Mesendoderm (in vitro differentiated cells): ENCODE data around the gene CENPX.
A peak's percentile ranks its signal among the peaks of the same experiment; 100 is the strongest.

Experiments
- DNase-seq: peaks from one replicate; pipeline ENCODE4 v3.0.0; 2013
- H2AK5ac ChIP-seq: 2 replicates; pipeline ENCODE4 v1.6.1; 2013; ENCODE audit warnings: low read length, inconsistent platforms
- H2BK120ac ChIP-seq: 2 replicates; pipeline ENCODE4 v1.6.1; 2013; ENCODE audit warnings: low read depth, mild to moderate bottlenecking, low read length, moderate library complexity, mixed read lengths
- H2BK15ac ChIP-seq: replicated peaks from 2 replicates; pipeline ENCODE4 v1.6.1; 2013; ENCODE audit warnings: low read depth, mild to moderate bottlenecking, moderate library complexity
- H2BK5ac ChIP-seq: 2 replicates; pipeline ENCODE4 v1.6.1; 2013; ENCODE audit warnings: low read length, inconsistent platforms
- H3K18ac ChIP-seq: 2 replicates; pipeline ENCODE4 v1.6.1; 2013; ENCODE audit warnings: mild to moderate bottlenecking, low read length, mixed read lengths
- H3K23ac ChIP-seq: one replicate; pipeline ENCODE4 v1.6.1; 2013; ENCODE audit warnings: low read length
- H3K27ac ChIP-seq: 2 replicates; pipeline ENCODE4 v1.5.1; 2013; ENCODE audit warnings: low read depth, mild to moderate bottlenecking, inconsistent platforms, low read length, moderate library complexity
- H3K27me3 ChIP-seq: 2 replicates; pipeline ENCODE4 v1.6.1; 2013; ENCODE audit warnings: low read length, control low read depth, mild to moderate bottlenecking, inconsistent platforms; ENCODE audit not compliant: insufficient read depth, poor library complexity
- H3K36me3 ChIP-seq: 2 replicates; pipeline ENCODE4 v1.6.1; 2013; ENCODE audit warnings: low read length, inconsistent platforms; ENCODE audit not compliant: control insufficient read depth, insufficient read depth
- H3K4ac ChIP-seq: one replicate; pipeline ENCODE4 v1.6.1; 2013; ENCODE audit warnings: low read depth, mild to moderate bottlenecking, low read length, moderate library complexity
- H3K4me1 ChIP-seq: 2 replicates; pipeline ENCODE4 v1.6.1; 2013; ENCODE audit warnings: low read depth, low read length, inconsistent platforms; ENCODE audit not compliant: control insufficient read depth
- H3K4me2 ChIP-seq: 2 replicates; pipeline ENCODE4 v1.6.1; 2013; ENCODE audit warnings: low read length
- H3K4me3 ChIP-seq: 2 replicates; pipeline ENCODE4 v1.5.1; 2013; ENCODE audit warnings: mild to moderate bottlenecking, low read length
- H3K56ac ChIP-seq: one replicate; pipeline ENCODE4 v1.6.1; 2013; ENCODE audit warnings: low read length
- H3K79me1 ChIP-seq: 2 replicates; pipeline ENCODE4 v1.6.1; 2013; ENCODE audit warnings: low read length, inconsistent platforms
- H3K79me2 ChIP-seq: 2 replicates; pipeline ENCODE4 v1.6.1; 2013; ENCODE audit warnings: mild to moderate bottlenecking, low read length; ENCODE audit not compliant: control insufficient read depth, insufficient read depth
- H3K9ac ChIP-seq: 2 replicates; pipeline ENCODE4 v1.6.1; 2013; ENCODE audit warnings: low read length, inconsistent platforms
- H4K5ac ChIP-seq: one replicate; pipeline ENCODE4 v1.6.1; 2013; ENCODE audit warnings: low read length
- H4K8ac ChIP-seq: one replicate; pipeline ENCODE4 v1.6.1; 2013; ENCODE audit warnings: low read depth, mild to moderate bottlenecking, control low read depth, low read length, moderate library complexity
- WGBS: extraction: QIAGEN DNeasy Blood & Tissue Kit; methylation state at CpG from one replicate; pipeline ENCODE4 v1.1.7; 2013; ENCODE audit warnings: low lambda C conversion rate, missing lambda C conversion rate; ENCODE audit not compliant: insufficient coverage; ENCODE audit errors: extremely low coverage; 5-methylcytosine and 5-hydroxymethylcytosine counted together

Gene CENPX

DNA sequence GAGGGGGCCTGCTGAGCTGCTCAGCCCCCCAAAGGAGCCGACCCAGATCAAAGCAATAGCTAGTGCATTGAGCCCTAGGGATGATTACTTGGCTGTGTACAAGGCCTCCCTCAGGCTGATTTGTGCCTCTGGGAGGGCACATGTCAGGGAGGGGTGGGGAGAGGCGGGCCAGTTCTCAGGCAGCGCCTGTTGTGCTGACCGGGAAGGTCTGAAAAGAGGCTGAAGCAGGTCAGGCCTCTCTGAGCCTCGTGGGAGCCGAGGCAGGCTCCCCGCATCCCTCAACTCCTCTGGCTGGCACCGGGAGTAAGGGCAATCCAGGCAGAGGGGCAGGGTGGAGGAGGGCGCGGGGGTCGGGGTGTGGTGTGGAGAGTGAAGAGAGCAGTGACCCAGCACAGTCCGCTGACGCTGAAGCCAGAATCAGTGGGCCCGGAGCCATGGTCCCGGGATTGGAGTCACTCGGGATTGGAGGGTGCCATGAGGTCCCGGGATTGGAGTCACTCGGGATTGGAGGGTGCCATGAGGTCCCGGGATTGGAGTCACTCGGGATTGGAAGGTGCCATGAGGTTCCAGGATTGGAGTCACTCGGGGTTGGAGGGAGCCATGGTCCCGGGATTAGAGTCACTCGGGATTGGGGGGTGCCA lies 11.8 kb upstream of the CENPX start:
- H3K79me1 ChIP-seq: no peaks in the 10 kb centered on the region
- no peak overlapping the region for H2AK5ac ChIP-seq
- no peak overlapping the region for H3K4me3 ChIP-seq
- H2BK15ac ChIP-seq: no peak overlapping the region
- no peaks in the 10 kb centered on the region for H3K4me1 ChIP-seq
- no peak overlapping the region for H4K5ac ChIP-seq
- WGBS: no CpG with 5 or more reads among the region's 23 CpGs
- H3K23ac ChIP-seq: no peak overlapping the region
- no peak overlapping the region for H4K8ac ChIP-seq
- no peak overlapping the region for H3K18ac ChIP-seq
- no peak overlapping the region for H3K27ac ChIP-seq
- H3K4ac ChIP-seq: no peak overlapping the region
- H3K9ac ChIP-seq: peak overlapping the region; percentile 35
- no peaks in the 10 kb centered on the region for H3K79me2 ChIP-seq
- peak; percentile 42 for DNase-seq
- no peak overlapping the region for H2BK120ac ChIP-seq
- peak overlapping the region; percentile 65 for H3K56ac ChIP-seq
- H2BK5ac ChIP-seq: no peak overlapping the region
- H3K36me3 ChIP-seq: no peaks in the 10 kb centered on the region
- no peaks in the 10 kb centered on the region for H3K27me3 ChIP-seq
- no peak overlapping the region for H3K4me2 ChIP-seq

DNA sequence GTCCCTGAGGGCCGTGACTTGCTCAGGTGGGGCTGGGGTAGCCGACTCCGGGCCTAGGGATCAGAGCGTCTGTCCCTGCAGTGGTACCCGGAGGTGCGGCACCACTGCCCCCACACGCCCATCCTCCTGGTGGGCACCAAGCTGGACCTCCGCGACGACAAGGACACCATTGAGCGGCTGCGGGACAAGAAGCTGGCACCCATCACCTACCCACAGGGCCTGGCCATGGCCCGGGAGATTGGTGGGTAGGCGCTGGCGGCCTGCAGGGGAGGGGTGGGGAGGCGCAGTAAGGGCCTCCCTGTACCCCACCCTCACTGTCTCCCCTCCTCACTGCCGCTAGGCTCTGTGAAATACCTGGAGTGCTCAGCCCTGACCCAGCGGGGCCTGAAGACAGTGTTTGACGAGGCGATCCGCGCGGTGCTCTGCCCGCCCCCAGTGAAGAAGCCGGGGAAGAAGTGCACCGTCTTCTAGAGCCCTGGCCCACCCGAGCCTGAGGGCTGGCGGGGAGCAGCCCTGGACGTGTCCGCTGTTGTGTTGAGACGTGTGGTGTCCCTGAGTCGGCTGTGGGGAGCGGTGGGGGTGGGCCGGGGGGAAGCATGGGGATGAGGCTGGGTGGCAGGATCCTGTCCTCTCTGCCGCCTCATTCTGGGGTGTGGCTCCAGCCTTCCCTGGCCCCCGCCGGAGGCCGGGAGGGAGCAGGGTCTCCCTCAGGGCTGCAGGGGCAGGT lies 10.8 kb upstream of the CENPX start:
- Histone ChIP-seq H3K79me1 (no peaks in the 10 kb centered on the region), H3K23ac (no peak overlapping the region), H3K36me3 (no peaks in the 10 kb centered on the region), H3K4me2 (no peak overlapping the region), H3K9ac (no peak overlapping the region), H3K18ac (no peak overlapping the region), H2BK15ac (no peak overlapping the region), H3K79me2 (no peaks in the 10 kb centered on the region), H4K5ac (no peak overlapping the region), H3K4me1 (no peaks in the 10 kb centered on the region), H4K8ac (no peak overlapping the region), H3K27me3 (no peaks in the 10 kb centered on the region), H2BK5ac (no peak overlapping the region), H2BK120ac (no peak overlapping the region), H3K27ac (no peak overlapping the region), H3K4me3 (no peak overlapping the region), H2AK5ac (no peak overlapping the region), H3K56ac (no peak overlapping the region), H3K4ac (no peak overlapping the region)
- no CpG with 5 or more reads among the region's 38 CpGs for WGBS
- no peak for DNase-seq

DNA sequence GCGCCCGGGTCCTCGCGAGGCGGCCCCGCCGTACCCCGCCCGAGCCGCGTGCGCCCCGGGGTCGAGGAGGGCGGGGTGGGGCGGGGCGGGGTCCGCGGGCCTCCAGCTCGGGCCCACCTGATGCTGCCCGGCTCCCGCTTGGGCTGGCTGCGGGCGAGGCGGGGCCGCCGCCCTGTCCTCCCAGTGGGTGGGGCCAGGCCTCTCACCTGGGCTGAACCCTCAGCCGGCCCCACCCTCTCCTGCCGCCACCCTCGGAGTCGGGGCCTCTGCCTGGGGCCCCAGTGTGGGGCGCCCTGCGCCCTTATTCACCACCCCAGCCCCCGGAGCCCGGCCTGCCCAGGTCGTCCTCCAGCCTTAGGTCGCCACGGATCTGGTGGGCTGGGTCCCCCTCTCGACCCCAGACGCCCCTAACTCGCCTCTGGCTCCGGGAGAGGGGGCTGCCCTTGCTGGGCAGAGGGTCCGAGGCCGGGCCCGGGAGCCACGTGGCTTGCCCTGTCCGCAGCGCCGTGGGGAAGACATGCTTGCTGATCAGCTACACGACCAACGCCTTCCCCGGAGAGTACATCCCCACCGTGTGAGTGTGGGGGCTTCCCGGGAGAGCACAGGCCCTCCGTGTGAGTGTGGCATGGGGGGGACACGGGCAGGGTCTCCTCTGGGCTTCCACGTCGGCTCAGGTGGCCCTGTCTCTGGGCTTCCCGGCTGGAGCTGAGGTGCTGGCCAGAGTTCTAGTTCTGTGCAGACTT lies 9.4 kb upstream of the CENPX start:
- H3K9ac ChIP-seq: peak overlapping the region; percentile 92
- no peak overlapping the region for H3K4ac ChIP-seq
- H3K4me3 ChIP-seq: peak overlapping the region; percentile 60
- peak overlapping the region; percentile 70 for H3K4me2 ChIP-seq
- H3K79me1 ChIP-seq: no peaks in the 10 kb centered on the region
- H2BK5ac ChIP-seq: no peak overlapping the region
- DNase-seq: peak; percentile 53
- no peaks in the 10 kb centered on the region for H3K27me3 ChIP-seq
- peak overlapping the region; percentile 97 for H3K23ac ChIP-seq
- H3K56ac ChIP-seq: peak overlapping the region; percentile 96
- no peaks in the 10 kb centered on the region for H3K4me1 ChIP-seq
- H4K5ac ChIP-seq: no peak overlapping the region
- peak overlapping the region; percentile 11 for H2AK5ac ChIP-seq
- no peaks in the 10 kb centered on the region for H3K79me2 ChIP-seq
- no peak overlapping the region for H3K27ac ChIP-seq
- H2BK120ac ChIP-seq: no peak overlapping the region
- no peak overlapping the region for H4K8ac ChIP-seq
- no CpG with 5 or more reads among the region's 59 CpGs for WGBS
- H3K36me3 ChIP-seq: no peaks in the 10 kb centered on the region
- H3K18ac ChIP-seq: peak overlapping the region; percentile 24
- H2BK15ac ChIP-seq: no peak overlapping the region

DNA sequence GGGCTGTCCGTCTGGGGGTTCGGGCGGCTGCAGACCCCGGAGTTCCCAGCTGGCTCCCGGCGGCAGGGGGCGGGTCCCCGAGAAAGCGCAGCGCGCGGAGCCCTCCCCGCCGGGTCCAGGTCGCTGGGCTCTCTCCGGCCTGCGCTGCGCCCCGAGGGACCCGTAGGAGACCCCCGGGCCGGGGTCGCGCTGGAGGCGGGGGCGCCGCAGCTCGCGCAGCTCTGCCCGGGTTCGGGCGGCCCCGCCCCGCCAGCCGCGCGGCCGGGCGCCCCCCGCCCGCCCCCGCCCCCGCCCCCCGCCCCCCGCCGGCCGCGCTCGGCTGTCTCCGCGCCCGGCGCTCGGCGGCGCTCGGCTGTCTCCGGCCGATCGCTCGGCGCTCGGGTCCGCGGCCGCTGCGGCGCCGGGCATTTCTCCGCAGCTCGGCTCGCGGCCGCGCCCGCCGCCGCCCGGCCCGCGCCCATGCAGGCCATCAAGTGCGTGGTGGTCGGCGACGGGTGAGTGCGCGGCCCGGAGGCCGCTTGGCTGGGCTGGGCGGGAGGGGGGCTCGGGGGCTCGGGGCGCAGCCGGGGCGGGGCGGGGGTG lies 8.7 kb upstream of the CENPX start, which contains the start of gene RAC3:
TSS of gene RAC3 (plus strand) at position 376 of the 582 bp plus-strand sequence. CDS start at position 460, 84 bp downstream.
- DNase-seq: peak; percentile 60
- WGBS: no CpG with 5 or more reads among the region's 96 CpGs

DNA sequence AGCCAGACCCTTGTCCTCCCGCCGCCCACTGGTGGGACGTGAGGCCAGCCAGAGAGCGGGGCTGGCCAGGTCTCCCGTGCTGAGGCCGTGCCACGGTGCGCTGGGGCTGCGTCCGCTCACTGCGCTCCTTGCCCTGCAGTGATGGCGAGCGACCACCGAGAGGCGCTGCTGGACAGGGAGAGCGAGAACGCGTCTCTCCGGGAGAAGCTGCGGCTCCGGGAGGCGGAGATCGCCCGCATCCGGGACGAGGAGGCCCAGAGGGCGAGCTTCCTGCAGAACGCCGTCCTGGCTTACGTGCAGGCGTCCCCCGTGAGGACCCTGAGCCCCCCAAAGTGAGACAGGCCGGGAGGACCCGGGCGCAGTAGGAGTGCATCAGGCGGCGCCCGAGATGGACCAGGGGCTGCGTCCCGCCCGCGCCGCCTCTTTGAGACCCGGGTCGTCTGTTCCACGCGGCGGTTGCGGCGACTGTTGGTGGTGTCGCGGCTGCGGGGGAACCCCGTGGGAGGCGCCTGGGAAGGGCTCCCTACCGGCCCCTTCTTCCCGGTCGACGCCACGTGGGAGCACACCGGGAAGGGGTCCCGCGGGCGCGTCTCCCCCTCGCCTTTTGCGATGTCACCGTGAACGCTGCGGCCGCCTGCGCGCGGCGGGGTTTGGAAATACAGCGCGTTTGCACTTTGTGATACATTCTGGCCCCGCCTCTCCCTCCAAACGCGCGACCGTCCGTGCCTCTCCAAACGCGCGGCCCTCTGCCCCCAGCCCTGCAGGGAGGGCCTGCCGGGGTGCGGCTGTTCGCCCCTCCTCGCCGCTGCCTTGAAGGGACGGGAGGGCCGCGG lies 8.0 kb upstream of the CENPX start:
- H3K18ac ChIP-seq: peak overlapping the region; percentile 40
- no peaks in the 10 kb centered on the region for H3K79me1 ChIP-seq
- H3K56ac ChIP-seq: peak overlapping the region; percentile 84
- no peak overlapping the region for H4K8ac ChIP-seq
- peak overlapping the region; percentile 37 for H3K4me3 ChIP-seq
- H3K23ac ChIP-seq: peak overlapping the region; percentile 99
- H4K5ac ChIP-seq: no peak overlapping the region
- H3K36me3 ChIP-seq: no peaks in the 10 kb centered on the region
- peak overlapping the region; percentile 52 for H3K4me2 ChIP-seq
- no peak overlapping the region for H2AK5ac ChIP-seq
- WGBS: no CpG with 5 or more reads among the region's 94 CpGs
- H3K27me3 ChIP-seq: no peaks in the 10 kb centered on the region
- no peak overlapping the region for H2BK5ac ChIP-seq
- no peaks in the 10 kb centered on the region for H3K79me2 ChIP-seq
- DNase-seq: peak; percentile 83
- H2BK120ac ChIP-seq: no peak overlapping the region
- H3K4me1 ChIP-seq: no peaks in the 10 kb centered on the region
- H3K4ac ChIP-seq: no peak overlapping the region
- peak overlapping the region; percentile 22 for H3K27ac ChIP-seq
- H3K9ac ChIP-seq: peak overlapping the region; percentile 74
- H2BK15ac ChIP-seq: no peak overlapping the region

More for the DNA sequence above, 8.7 kb upstream of the CENPX start, which contains the start of gene RAC3:
- Histone ChIP-seq H4K8ac (no peak within 1 kb of the TSS), H2BK120ac (no peak within 1 kb of the TSS), H3K4me2 (peak within 1 kb of the TSS; percentile 70), H3K27ac (peak within 1 kb of the TSS; percentile 22), H3K79me1 (no peaks in the 10 kb centered on the region), H3K4me3 (peak within 1 kb of the TSS; percentile 60), H3K4me1 (no peaks in the 10 kb centered on the region), H4K5ac (no peak within 1 kb of the TSS), H2BK15ac (no peak within 1 kb of the TSS), H3K56ac (peak within 1 kb of the TSS; percentile 96), H3K4ac (no peak within 1 kb of the TSS), H2BK5ac (no peak within 1 kb of the TSS), H3K18ac (peak within 1 kb of the TSS; percentile 40), H3K79me2 (no peaks in the 10 kb centered on the region), H3K36me3 (no peaks in the 10 kb centered on the region), H3K23ac (peak within 1 kb of the TSS; percentile 99), H2AK5ac (peak within 1 kb of the TSS; percentile 11), H3K27me3 (no peaks in the 10 kb centered on the region), H3K9ac (peak within 1 kb of the TSS; percentile 92)
